GM19239 (cell line): Measurements from ENCODE around the gene MEIOC.
"Not testable (repeated sequence)": the region's sequence is repeated elsewhere in the genome, so short reads cannot be mapped to it uniquely, and the experiment has no call there.

Experiments
- DNase-seq: peaks from one replicate; pipeline ENCODE4 v3.0.0; 2011; ENCODE audit warnings: low spot score; ENCODE audit not compliant: insufficient read length
- FAIRE-seq: peaks from 2 replicates; lab custom pipeline; 2011; peaks lifted over from hg19 to GRCh38; lab: Jason Lieb, UNC

The MEIOC gene

DNA sequence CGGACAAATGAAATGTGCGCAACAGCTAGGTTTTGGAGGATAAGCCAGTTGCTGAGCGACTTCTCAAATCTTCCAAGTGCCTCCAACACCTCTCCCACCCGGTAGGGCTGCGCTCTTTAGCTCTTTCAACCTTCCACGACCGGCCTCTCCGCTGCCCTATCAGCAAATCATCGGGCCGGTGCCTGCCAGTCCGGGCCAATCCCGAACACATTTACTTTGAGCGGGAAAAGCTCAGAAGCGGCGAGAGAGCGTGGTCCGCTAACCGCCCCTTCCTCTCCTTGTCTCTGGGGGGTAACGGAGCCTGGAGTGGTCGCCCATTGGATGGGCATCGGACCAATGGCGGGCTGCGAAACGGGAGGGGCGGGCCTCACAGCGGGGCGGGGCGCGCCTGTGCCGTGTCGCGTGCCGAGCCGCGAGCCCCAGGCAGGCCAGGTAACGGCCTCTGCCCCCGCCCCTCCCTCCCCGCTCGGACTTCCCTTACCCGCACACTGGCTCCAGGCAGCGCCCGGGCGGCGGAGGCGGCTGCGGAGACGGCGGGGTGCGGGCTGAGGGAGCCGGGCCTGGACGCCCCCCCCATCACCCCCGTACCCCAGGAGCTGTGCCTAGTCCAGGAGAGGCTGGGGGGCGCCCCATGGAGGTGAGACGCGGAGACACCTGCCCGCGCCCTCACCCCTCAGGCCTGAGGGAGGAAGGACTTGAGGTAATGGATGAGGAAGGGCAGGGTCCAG, at the start of gene MEIOC:
Gene MEIOC (plus strand): TSS at position 486 of the 728 bp plus-strand sequence. CDS start 146 bp downstream, at position 632.
- DNase-seq (peak; percentile 21), FAIRE-seq (no peak)

GRCh38 chr17:44606658-44607057, 49.6 kb upstream of the MEIOC start:
- DNase-seq, result no peak
- no peak for FAIRE-seq

GRCh38 chr17:44607836-44608690, 48.2 kb upstream of the MEIOC start:
- no peak for FAIRE-seq
- DNase-seq, result no peak

DNA sequence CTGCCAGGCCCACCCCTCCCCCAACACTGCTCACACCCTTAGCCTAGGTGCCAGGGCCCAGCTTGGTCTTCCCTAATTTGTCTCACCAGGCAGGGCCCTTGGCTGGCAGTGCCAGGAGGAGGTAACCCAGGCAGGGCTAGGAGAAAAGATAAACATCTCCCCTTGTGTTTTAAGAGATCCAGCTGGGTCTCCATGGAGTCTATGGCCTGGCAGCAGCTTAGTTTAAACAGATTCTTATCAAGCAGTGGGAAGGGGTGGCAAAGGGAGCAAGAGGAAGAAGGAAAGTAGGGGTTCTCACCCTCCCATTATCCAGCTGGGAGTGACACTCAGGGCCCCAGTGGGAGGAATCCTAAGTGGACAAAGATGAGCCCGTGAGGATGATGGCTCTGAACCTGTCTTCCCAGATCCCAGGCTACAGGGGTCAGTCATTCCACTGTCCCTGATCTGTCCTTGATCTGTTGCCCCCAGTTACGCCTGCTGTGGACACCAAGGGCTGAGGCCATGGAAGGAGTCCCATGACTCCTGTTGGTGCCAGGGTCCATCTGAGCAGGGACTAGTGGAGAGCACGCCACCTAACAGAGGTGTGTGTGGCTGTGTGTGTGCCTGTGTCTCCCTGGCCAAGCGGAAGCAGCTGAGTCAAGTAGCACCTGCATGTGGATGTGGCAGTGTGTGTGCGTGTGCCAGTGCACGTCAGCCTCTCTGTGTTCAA, 47.4 kb upstream of the MEIOC start:
- DNase-seq (no peak), FAIRE-seq (no peak)

GRCh38 chr17:44610331-44610730, 45.9 kb upstream of the MEIOC start:
- FAIRE-seq (no peak), DNase-seq (no peak)

DNA sequence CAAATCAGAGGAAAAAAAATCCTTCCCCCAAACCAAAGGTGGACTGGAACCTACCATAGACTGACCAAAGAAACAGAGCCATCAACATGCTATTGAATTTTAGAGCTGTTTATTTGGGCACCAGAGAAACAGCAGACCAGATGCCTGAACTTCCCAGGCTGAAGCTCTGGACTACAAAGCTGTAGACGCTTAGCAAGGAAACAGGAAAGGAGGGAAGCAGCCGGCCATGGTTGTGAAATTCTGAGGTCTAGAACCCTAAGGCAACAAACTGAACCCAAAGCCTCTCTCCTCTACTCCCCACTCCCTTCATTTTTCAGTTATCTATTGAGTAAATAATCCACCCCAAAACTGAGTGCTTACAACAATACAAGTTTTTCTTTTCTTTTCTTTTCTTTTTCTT, 45.4 kb upstream of the MEIOC start:
- no peak for FAIRE-seq
- no peak for DNase-seq

DNA sequence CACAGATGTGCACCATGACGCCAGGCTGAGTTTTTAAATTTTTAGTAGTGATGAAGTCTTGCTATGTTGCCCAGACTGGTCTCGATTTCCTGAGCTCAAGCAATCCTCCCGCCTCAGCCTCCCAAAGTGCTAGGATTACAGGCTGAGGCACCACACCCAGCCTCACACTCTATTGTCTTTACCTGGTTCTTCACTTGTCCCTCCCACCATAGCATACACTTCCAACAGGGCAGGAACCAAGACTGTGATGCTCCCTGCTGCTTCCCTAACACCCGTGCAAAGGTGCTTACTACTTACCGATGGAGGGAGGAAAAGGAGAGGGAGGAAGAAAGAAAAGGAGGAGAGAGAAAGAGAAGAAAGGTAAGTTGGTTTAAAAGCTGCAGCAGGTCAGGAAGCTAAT, 41.4 kb upstream of the MEIOC start:
- no peak for DNase-seq
- no peak for FAIRE-seq

GRCh38 chr17:44618652-44619051, 37.6 kb upstream of the MEIOC start:
- not testable (repeated sequence) for DNase-seq, FAIRE-seq

DNA sequence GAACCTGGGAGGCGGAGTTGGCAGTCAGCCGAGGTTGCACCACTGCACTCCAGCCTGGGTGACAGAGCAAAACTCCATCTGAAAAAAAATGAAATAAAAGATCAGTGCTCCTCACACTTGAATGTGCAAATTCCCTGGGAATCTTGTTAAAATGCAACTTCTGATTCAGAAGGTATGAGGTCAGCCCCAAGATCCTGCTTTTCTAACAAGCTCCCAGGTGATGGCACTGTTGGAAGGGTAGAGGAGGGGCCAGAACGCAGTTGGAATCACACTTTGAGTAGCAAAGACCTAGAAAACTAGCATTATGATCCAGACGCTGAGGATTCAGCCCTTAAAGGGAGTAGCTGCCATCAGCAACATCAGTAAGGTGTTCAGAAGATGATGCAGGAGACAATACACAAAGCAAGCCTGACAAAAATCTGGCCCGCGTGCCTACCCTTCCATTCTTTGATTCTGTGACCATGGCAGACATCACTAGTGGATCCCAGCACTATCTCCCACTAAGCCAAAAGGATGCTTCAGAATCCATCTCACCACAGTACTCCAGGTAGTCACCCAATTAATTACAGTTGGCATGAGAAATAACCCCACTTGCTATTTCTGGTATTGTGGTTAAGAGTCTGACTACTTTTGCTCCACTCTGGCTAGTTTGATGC, 33.1 kb upstream of the MEIOC start:
- no peak for FAIRE-seq
- no peak for DNase-seq

DNA sequence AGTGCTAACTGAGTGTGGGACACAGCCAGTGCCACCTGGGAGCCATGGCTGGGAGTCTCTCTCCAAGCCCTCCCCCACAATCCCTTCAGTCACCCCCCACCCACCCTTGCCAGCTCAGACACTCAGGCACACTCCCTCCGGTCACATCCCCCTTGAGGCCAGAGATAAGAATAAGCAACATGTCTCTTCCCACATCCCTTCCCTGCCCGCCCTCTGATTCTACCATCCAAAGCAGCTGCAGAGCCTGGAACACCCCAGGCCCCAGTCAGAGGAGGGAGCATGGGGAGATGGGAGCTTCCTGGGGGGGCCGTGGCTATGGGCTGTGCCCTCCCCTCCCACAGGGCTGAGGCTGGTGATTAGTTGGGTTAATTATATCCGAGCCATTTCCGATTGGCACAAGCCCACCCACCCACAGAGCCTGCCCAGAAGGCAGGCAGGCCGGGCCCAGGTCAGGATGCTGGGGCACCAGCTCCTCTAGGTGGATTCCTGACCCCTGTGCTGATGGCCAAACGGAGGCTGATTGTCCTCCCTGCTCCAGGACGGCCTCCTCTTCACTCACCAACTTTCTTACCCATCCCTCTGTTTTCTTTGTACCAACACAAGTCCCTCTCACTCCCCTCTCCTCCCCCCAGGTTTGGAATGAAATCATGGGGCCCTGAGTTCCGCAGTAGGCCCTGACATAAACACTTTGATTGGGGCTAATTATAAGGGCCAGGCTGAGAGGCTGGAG, 28.6 kb upstream of the MEIOC start:
- FAIRE-seq, result no peak

GRCh38 chr17:44628243-44629188, 27.8 kb upstream of the MEIOC start:
- FAIRE-seq (no peak), DNase-seq (no peak)

More for the DNA sequence above, 28.6 kb upstream of the MEIOC start:
- no peak for DNase-seq

DNA sequence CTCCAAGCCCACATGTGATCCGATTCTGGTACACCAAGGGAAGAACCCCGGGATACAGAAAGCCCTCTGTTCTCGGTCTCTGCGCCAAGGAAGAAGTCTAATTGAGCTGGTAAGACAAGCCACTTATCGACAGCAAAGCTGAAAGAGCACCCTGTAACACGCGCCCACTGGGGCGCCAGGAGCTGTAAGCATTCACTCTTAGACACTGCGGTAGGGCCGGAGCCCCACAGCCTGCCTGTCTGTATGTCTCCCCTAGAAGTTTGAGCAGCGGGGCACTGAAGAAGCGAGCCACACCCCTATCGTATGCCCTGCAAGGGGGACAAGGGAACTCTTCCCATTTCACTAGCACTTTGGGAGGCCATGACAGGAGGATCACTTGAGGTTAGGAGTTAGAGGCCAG, 27.0 kb upstream of the MEIOC start:
- FAIRE-seq (no peak), DNase-seq (no peak)

DNA sequence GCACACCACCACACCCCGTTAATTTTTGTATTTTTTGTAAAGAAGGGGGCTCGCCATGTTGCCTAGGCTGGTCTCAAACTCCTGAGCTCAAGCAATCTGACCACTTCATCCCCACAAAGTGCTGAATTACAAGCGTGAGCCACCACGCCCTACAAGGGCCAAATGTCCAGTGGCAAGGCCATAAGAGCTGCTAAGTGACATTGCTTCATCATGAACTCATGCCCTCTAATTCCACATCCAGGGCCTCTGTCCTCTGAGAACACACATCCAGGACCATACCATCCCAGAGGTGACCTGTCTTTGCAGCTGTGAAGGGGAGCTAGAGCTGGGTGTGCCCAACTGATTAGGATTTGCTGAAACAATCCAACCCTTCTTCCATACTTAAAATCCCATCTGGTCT, 25.6 kb upstream of the MEIOC start:
- FAIRE-seq, result no peak
- DNase-seq, result no peak

GRCh38 chr17:44633998-44634397, 22.3 kb upstream of the MEIOC start:
- DNase-seq, result no peak
- no peak for FAIRE-seq

GRCh38 chr17:44634401-44634800, 21.9 kb upstream of the MEIOC start:
- DNase-seq, FAIRE-seq: not testable (repeated sequence)

GRCh38 chr17:44636562-44636961, 19.7 kb upstream of the MEIOC start:
- FAIRE-seq (no peak), DNase-seq (no peak)

DNA sequence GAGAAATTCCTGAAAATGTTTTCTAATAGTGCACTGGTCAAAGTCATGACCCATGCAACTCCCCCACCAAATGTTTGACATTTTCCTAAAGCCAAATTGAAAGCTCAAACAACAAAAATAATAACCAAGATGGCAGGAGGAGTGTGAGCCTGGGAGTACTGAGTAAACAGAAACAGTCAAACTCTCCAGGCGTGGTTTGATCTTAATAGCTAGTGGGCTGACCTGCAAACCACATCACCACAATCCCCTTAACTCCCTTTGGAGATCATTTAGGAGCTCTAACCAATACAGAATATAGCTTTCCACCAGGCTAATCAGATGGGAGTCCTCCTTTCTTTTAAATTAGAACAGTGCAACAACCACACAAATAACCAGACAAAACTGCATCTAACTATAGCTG, 19.2 kb upstream of the MEIOC start:
- FAIRE-seq, result no peak
- DNase-seq, result no peak

DNA sequence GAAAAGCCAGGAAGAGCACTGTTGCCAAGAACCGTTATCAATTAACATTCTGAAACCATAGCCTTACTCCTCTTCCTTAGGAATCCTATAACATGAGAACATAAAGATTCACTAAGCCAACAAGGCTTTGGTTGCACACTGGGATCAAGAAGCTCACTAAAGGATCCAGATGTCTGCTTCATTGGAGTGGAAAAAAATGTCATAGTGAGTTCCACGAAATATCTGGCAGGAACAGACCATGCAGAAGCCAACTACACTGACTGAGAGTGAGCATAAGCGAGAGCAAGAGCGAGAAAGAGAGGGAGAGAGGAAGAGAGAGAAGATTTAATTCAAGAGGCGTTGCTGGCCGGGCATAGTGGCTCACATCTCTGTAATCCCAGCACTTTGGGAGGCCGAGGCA, 13.4 kb upstream of the MEIOC start:
- FAIRE-seq (no peak), DNase-seq (no peak)

DNA sequence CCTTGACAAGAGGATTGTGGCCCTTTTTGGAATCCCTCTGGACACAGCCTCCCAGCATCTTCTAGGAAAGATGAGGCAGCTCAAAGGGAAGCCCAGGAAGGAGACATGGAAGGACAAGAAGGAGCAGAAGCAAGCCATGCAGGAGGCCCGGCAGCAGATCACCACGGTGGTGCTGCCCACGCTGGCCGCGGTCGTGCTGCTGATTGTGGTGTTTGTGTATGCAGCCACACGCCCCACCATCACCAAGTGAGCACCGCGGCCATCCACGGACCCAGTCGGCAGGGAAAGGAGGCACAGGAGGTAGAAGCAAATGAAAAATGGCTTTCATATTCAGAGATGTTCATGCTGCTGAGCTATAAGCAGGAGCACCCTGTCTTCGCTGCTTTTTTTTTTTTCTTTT, 10.9 kb upstream of the MEIOC start:
- no peak for DNase-seq
- FAIRE-seq, result no peak
